HepG2 (cell line): ENCODE data around the gene IL1B. TPM values are rescaled to one million over a fixed set of nuclear protein-coding genes. Genes with fewer than 3 reads are reported as not detected.

Experiments used
- ATAC-seq: fragments of 200-7000 bp; cut with Tn5 transposase; 3 replicates; pipeline ENCODE4 v1.9.1; 2020; ENCODE audit warnings: mild to moderate bottlenecking, moderate library complexity
- Bru-seq: library from RNA; stranded (reverse); fragments of 400-500 nt; gene quantifications from one replicate; lab custom pipeline; 2021; lab: Mats Ljungman, UMichigan
- BruChase-seq, 2 experiments: library from RNA; stranded (reverse); fragments of 400-500 nt; gene quantifications; one replicate each; lab custom pipeline; 2021; lab: Mats Ljungman, UMichigan
- BruUV-seq: library from RNA; stranded (reverse); fragments of 400-500 nt; replicated peaks from 2 replicates; lab custom pipeline; 2021; lab: Mats Ljungman, UMichigan
- CTCF ChIA-PET: fragments of 300-600 bp; formaldehyde crosslinking; extraction: SDS; loops from one replicate; lab custom pipeline; 2021; ENCODE audit warnings: low total read pairs, inconsistent platforms, low intra/inter-chr PET ratio; lab: Yijun Ruan, JAX
- POLR2A ChIA-PET: fragments of 350-600 bp; sonication (Branson Sonifier 250); formaldehyde crosslinking; loops from one replicate; lab custom pipeline; 2020; ENCODE audit warnings: antibody characterized with exemption, inconsistent platforms; lab: Yijun Ruan, JAX
- DNase-seq: peaks from one replicate; pipeline ENCODE4 v3.0.0-alpha.2; 2015; ENCODE audit warnings: low spot score
- FAIRE-seq: peaks from 3 replicates; lab custom pipeline; 2011; peaks lifted over from hg19 to GRCh38; lab: Jason Lieb, UNC
- H2AFZ ChIP-seq: one replicate; pipeline ENCODE4 v1.6.1; 2011; ENCODE audit warnings: low read length, inconsistent platforms
- H3K27ac ChIP-seq: fragments of 300-600 bp; 3 replicates; pipeline ENCODE4 v1.8.0; 2011; ENCODE audit warnings: mixed run types, mild to moderate bottlenecking, mixed read lengths, low read length, inconsistent platforms; ENCODE audit not compliant: insufficient read depth; ENCODE audit errors: extremely low read length
- H3K27me3 ChIP-seq, 2 experiments: fragments of 200-600 bp in 1 of 2; 2 replicates in 1 of 2; 3 replicates in 1 of 2; pipeline versions ENCODE4 v1.6.0 to v1.8.0; 2011; ENCODE audit warnings: low read length in 2 of 2, mild to moderate bottlenecking in 2 of 2, moderate library complexity in 2 of 2, inconsistent platforms in 1 of 2; ENCODE audit not compliant: insufficient read depth in 2 of 2, control insufficient read depth in 1 of 2
- H3K36me3 ChIP-seq, 2 experiments: fragments of 200-600 bp in 1 of 2; replicated peaks in 1 of 2; 2 replicates in 1 of 2; 3 replicates in 1 of 2; pipeline versions ENCODE4 v1.5.1 to v1.8.0; 2011; ENCODE audit warnings: low read length in 2 of 2, inconsistent platforms in 1 of 2; ENCODE audit not compliant: insufficient read depth in 2 of 2, control insufficient read depth in 1 of 2
- H3K4me1 ChIP-seq: 2 replicates; pipeline ENCODE4 v1.5.1; 2012; ENCODE audit warnings: low read length, inconsistent platforms; ENCODE audit not compliant: insufficient read depth
- H3K4me2 ChIP-seq: 2 replicates; pipeline ENCODE4 v1.6.0; 2011; ENCODE audit warnings: low read depth, low read length, inconsistent platforms
- H3K4me3 ChIP-seq, 3 experiments: fragments of 200-600 bp in 1 of 3; sonication (generic), shearing (Covaris generic) in 1 of 3; replicated peaks in 1 of 3; 2 replicates each; pipeline ENCODE4 v1.5.1; 2011 to 2016; ENCODE audit warnings: low read length in 3 of 3, inconsistent platforms in 2 of 3, low read depth in 2 of 3, mild to moderate bottlenecking in 2 of 3, control low read depth in 1 of 3, mixed read lengths in 1 of 3; ENCODE audit not compliant: insufficient read depth in 1 of 3
- H3K79me2 ChIP-seq: one replicate; pipeline ENCODE4 v1.6.1; 2011; ENCODE audit warnings: low read length, inconsistent platforms; ENCODE audit not compliant: insufficient read depth
- H3K9ac ChIP-seq: 2 replicates; pipeline ENCODE4 v1.6.0; 2011; ENCODE audit warnings: mild to moderate bottlenecking, low read depth, low read length, inconsistent platforms; ENCODE audit not compliant: insufficient read depth
- H3K9me3 ChIP-seq: 2 replicates; pipeline ENCODE4 v1.5.1; 2012; ENCODE audit warnings: mild to moderate bottlenecking, low read length
- H4K20me1 ChIP-seq: 2 replicates; pipeline ENCODE4 v1.6.0; 2011; ENCODE audit warnings: inconsistent platforms, mild to moderate bottlenecking, low read length, moderate library complexity; ENCODE audit not compliant: insufficient read depth
- ATM ChIP-seq: fragments of 450-650 bp; IDR thresholded peaks from 2 replicates; pipeline ENCODE4 v1.7.1; 2017; ENCODE audit warnings: mild to moderate bottlenecking, borderline replicate concordance
- CEBPB ChIP-seq: IDR thresholded peaks from 2 replicates; pipeline ENCODE4 v1.6.1; 2011; ENCODE audit warnings: low read depth, low read length, improper control_type of control experiment, borderline replicate concordance
- HNRNPL ChIP-seq: fragments of 200-400 bp; formaldehyde crosslinking; IDR thresholded peaks from 2 replicates; pipeline ENCODE4 v1.6.1; 2017; ENCODE audit warnings: mild to moderate bottlenecking, low read depth, low read length
- MED8 ChIP-seq: sonication (generic); formaldehyde crosslinking; IDR thresholded peaks from 2 replicates; pipeline ENCODE4 v1.8.1; 2023; ENCODE audit warnings: mild to moderate bottlenecking, missing genetic modification reagents; ENCODE audit not compliant: insufficient replicate concordance
- ZNF3 ChIP-seq: IDR thresholded peaks from 2 replicates; pipeline ENCODE4 v1.7.0; 2017; ENCODE audit warnings: inconsistent platforms
- WGBS: methylation state at CpG from one replicate; pipeline ENCODE4 v1.1.6; 2017; ENCODE audit warnings: low lambda C conversion rate; 5-methylcytosine and 5-hydroxymethylcytosine counted together
- in situ Hi-C: cut with HindIII; loops from 2 replicates; pipeline ENCODE4 v1.10.0; 2017; ENCODE audit warnings: low pct_unique_long_range_greater_than_20kb; ENCODE audit not compliant: extremely low pct_ligation_motif_present
- intact Hi-C: fragments of 100-400 bp; cut with micrococcal nuclease; formaldehyde crosslinking; loops from one replicate; pipeline ENCODE4 v1.10.0; 2022; ENCODE audit not compliant: unreplicated experiment
- long read RNA-seq, 2 experiments: library from RNA in 1 of 2; library from polyadenylated mRNA in 1 of 2; stranded (forward) in 1 of 2; unstranded in 1 of 2; transcript quantifications; one replicate each; pipeline ENCODE4 v2.0.0, GENCODE V29; 2019 to 2022
- polyA minus RNA-seq, 3 experiments: library from RNA; depleted of rRNA, polyadenylated mRNA; stranded (reverse); fragments of >200 nt; gene quantifications; 2 replicates each; pipeline ENCODE4 v1.2.3, GENCODE V29; 2011; ENCODE audit warnings: low replicate concordance in 1 of 3
- polyA plus RNA-seq, 8 experiments: library from polyadenylated mRNA; depleted of rRNA in 3 of 8; stranded (reverse) in 7 of 8; unstranded in 1 of 8; fragments of >200 nt; fragmentation: Illumina TruSeq in 4 of 8; extraction: Trizol in 4 of 8; gene quantifications; 2 replicates each; pipeline versions ENCODE4 v1.2.1 to v1.2.3, GENCODE V29; 2011 to 2016; ENCODE audit warnings: low read depth in 4 of 8, missing spikeins in 1 of 8, mixed read lengths in 1 of 8; ENCODE audit not compliant: insufficient read depth in 1 of 8
- total RNA-seq, 5 experiments: library from RNA; depleted of rRNA; stranded (reverse); fragments of >200 nt; fragmentation: Illumina TruSeq; extraction: Trizol; gene quantifications; 2 replicates each; pipeline ENCODE4 v1.2.3, GENCODE V29; 2016; ENCODE audit warnings: low read depth in 1 of 5
- TF ChIP-seq, protein P1 (sequence below): sonication (generic); formaldehyde crosslinking; IDR thresholded peaks from 2 replicates; pipeline ENCODE4 v1.5.1; 2020; ENCODE audit warnings: missing genetic modification reagents, mild to moderate bottlenecking, borderline replicate concordance

Gene IL1B
- not detected in 2 replicates for total RNA-seq (2016; rRNA removed; fragmentation: Illumina TruSeq; extraction: Trizol)
- total RNA-seq (2016; cell fraction: cytosol; rRNA removed; fragmentation: Illumina TruSeq; extraction: Trizol; ENCODE audit: low read depth), result not detected in 2 replicates
- total RNA-seq (2016; cell fraction: insoluble cytoplasmic fraction; rRNA removed; fragmentation: Illumina TruSeq; extraction: Trizol), result not detected in 2 replicates
- total RNA-seq (2016; cell fraction: membrane; rRNA removed; fragmentation: Illumina TruSeq; extraction: Trizol), result not detected in 2 replicates
- total RNA-seq (2016; cell fraction: nucleus; rRNA removed; fragmentation: Illumina TruSeq; extraction: Trizol), result not detected in 2 replicates
- 0.08 and 0.18 TPM in 2 replicates for polyA plus RNA-seq (2011; rRNA removed)
- 0.03 and 0.04 TPM in 2 replicates for polyA plus RNA-seq (2011; cell fraction: cytosol; rRNA removed)
- not detected in 2 replicates for polyA plus RNA-seq (2011; cell fraction: nucleus; rRNA removed)
- polyA plus RNA-seq (2012), result 0.11 and 0.20 TPM in 2 replicates
- not detected in 2 replicates for polyA plus RNA-seq (2016; cell fraction: cytosol; fragmentation: Illumina TruSeq; extraction: Trizol; ENCODE audit: low read depth)
- polyA plus RNA-seq (2016; cell fraction: insoluble cytoplasmic fraction; fragmentation: Illumina TruSeq; extraction: Trizol; ENCODE audit: low read depth), result not detected in 2 replicates
- not detected in 2 replicates for polyA plus RNA-seq (2016; cell fraction: membrane; fragmentation: Illumina TruSeq; extraction: Trizol; ENCODE audit: low read depth)
- polyA plus RNA-seq (2016; cell fraction: nucleus; fragmentation: Illumina TruSeq; extraction: Trizol; ENCODE audit: insufficient read depth, low read depth), result not detected in 2 replicates
- 2.7 TPM in 1 of 2 replicates, not detected in the other for polyA minus RNA-seq (2011; rRNA and poly(A)+ RNA removed; ENCODE audit: low replicate concordance)
- not detected in 2 replicates for polyA minus RNA-seq (2011; cell fraction: cytosol; rRNA and poly(A)+ RNA removed)
- polyA minus RNA-seq (2011; cell fraction: nucleus; rRNA and poly(A)+ RNA removed), result not detected in 2 replicates
- not detected for Bru-seq, nascent RNA
- BruChase-seq, experiment 1, labeled RNA remaining after a 6-hour chase, result not detected
- not detected for BruChase-seq, experiment 2, labeled RNA remaining after a 2-hour chase
- long read RNA-seq, experiment 1, result 0 reads
- long read RNA-seq, experiment 2, result 0 reads

DNA sequence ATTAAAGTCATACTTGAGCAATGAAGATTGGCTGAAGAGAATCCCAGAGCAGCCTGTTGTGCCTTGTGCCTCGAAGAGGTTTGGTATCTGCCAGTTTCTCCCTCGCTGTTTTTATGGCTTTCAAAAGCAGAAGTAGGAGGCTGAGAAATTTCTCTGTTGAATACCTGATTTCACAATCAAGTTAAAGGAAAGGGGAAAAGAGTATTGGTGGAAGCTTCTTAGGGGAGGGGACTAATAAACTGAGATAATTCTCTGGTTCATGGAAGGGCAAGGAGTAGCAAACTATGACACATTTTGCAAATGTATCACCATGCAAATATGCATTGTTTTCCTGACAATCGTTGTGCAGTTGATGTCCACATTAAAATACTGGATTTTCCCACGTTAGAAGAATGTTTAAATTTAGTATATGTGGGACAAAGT is at the start of gene IL1B:
TSS of gene IL1B (minus strand) at position 85 of the 423 bp plus-strand sequence. CDS start 550 bp downstream, outside the sequence.
- ATAC-seq (no peak), FAIRE-seq (no peak), DNase-seq (no peak)
- ChIA-PET CTCF (no interaction called here), POLR2A (no interaction called here)
- Histone ChIP-seq H4K20me1 (no peaks in the 10 kb centered on the region), H3K9ac (no peak within 1 kb of the TSS), H3K27ac (no peak within 1 kb of the TSS), H2AFZ (no peak within 1 kb of the TSS), H3K27me3 (no peaks in the 10 kb centered on the region), H3K79me2 (no peaks in the 10 kb centered on the region), H3K36me3 (no peaks in the 10 kb centered on the region), H3K4me3 (no peak within 1 kb of the TSS), H3K9me3 (no peaks in the 10 kb centered on the region), H3K4me2 (no peak within 1 kb of the TSS), H3K4me1 (peaks cover 34% of the 10 kb centered on the region)
- WGBS, result 40% methylated on average over 4 of the region's 4 CpGs
- TF ChIP-seq ATM (no peak), CEBPB (peak; percentile 52; the same call in 1 of the 2 replicates)
- in situ Hi-C loops, result no loop called here
- no TSS peak for BruUV-seq
- intact Hi-C loops, result no loop called here

DNA sequence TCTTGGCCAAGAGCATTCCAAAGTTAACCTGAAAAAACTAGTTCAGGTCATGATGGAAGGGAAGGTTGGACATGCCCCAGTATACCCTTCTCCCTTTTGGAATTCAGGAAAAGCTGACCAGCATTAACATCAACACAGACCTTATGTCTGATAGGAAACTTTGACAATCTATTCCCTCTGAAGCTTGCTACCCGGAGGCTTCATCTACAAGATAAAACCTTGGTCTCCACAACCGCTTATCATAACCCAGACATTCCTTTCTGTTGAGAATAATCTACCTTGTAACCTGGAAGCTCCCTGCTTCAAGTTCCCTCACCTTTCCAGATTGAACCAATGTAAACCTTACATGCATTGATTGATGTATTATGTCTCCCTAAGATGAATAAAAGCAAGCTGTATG is 49.7 kb upstream of the IL1B start:
- BruUV-seq, result no TSS peak
- in situ Hi-C loops, result no loop called here
- intact Hi-C loops, result loop anchor here (10.0 kb wide), 1 partner anchor 271 kb away; no protein-coding TSS in a partner anchor
- TF ChIP-seq MED8 (CRISPR knock-in tag), result no peak
- no peak for TF ChIP-seq HNRNPL
- TF ChIP-seq, protein P1, sequence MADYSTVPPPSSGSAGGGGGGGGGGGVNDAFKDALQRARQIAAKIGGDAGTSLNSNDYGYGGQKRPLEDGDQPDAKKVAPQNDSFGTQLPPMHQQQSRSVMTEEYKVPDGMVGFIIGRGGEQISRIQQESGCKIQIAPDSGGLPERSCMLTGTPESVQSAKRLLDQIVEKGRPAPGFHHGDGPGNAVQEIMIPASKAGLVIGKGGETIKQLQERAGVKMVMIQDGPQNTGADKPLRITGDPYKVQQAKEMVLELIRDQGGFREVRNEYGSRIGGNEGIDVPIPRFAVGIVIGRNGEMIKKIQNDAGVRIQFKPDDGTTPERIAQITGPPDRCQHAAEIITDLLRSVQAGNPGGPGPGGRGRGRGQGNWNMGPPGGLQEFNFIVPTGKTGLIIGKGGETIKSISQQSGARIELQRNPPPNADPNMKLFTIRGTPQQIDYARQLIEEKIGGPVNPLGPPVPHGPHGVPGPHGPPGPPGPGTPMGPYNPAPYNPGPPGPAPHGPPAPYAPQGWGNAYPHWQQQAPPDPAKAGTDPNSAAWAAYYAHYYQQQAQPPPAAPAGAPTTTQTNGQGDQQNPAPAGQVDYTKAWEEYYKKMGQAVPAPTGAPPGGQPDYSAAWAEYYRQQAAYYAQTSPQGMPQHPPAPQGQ (CRISPR knock-in tag), result no peak
- no peak for TF ChIP-seq CEBPB
- no peak for TF ChIP-seq ZNF3 (CRISPR knock-in tag)

More for the DNA sequence above, 49.7 kb upstream of the IL1B start:
- no peak overlapping the region for H3K9ac ChIP-seq
- no peak for DNase-seq
- no peaks in the 10 kb centered on the region for H3K79me2 ChIP-seq
- no peak overlapping the region for H3K27ac ChIP-seq
- CTCF ChIA-PET, result interaction anchor here (5.8 kb wide), 1 partner anchor 136 kb away, joined by 86 read pairs; no protein-coding TSS in a partner anchor
- H3K4me3 ChIP-seq, result no peak overlapping the region
- H2AFZ ChIP-seq, result no peak overlapping the region
- no peak for ATAC-seq
- no peaks in the 10 kb centered on the region for H4K20me1 ChIP-seq
- H3K27me3 ChIP-seq, result peaks cover 0 to 9% of the 10 kb centered on the region in 2 experiments; a peak in 2 of 5 replicates
- H3K36me3 ChIP-seq, result no peaks in the 10 kb centered on the region
- no peaks in the 10 kb centered on the region for H3K9me3 ChIP-seq
- 25% methylated on average over 2 of the region's 2 CpGs for WGBS
- H3K4me1 ChIP-seq, result peaks cover 18% of the 10 kb centered on the region
- no peak overlapping the region for H3K4me2 ChIP-seq
- no peak for FAIRE-seq
- POLR2A ChIA-PET, result no interaction called here
